DND-41 (cell line): ENCODE data around the gene MOV10L1.
"Not testable (repeated sequence)": the region's sequence is repeated elsewhere in the genome, so short reads cannot be mapped to it uniquely, and the experiment has no call there.

Source experiments
- ATAC-seq: fragments of 200-7000 bp; cut with Tn5 transposase; 3 replicates; pipeline ENCODE4 v1.9.1; 2021; ENCODE audit warnings: low read depth; ENCODE audit not compliant: insufficient read depth
- DNase-seq: peaks from one replicate; pipeline ENCODE4 v3.0.0-alpha.2; 2020
- H2AFZ ChIP-seq: 2 replicates; pipeline ENCODE4 v1.6.0; 2012; ENCODE audit warnings: low read depth, low read length
- H3K27ac ChIP-seq: 2 replicates; pipeline ENCODE4 v1.5.1; 2012; ENCODE audit warnings: low read length, inconsistent platforms
- H3K27me3 ChIP-seq: fragments of 200-600 bp; sonication (generic); 2 replicates; pipeline ENCODE4 v1.6.0; 2012; ENCODE audit warnings: low read length, mild to moderate bottlenecking, inconsistent platforms; ENCODE audit not compliant: insufficient read depth, poor library complexity
- H3K36me3 ChIP-seq: 2 replicates; pipeline ENCODE4 v1.5.1; 2012; ENCODE audit warnings: low read length, inconsistent platforms; ENCODE audit not compliant: insufficient read depth
- H3K4me1 ChIP-seq: 2 replicates; pipeline ENCODE4 v1.5.1; 2012; ENCODE audit warnings: mild to moderate bottlenecking, low read length; ENCODE audit not compliant: insufficient read depth
- H3K4me2 ChIP-seq: 2 replicates; pipeline ENCODE4 v1.6.0; 2012; ENCODE audit warnings: mild to moderate bottlenecking, moderate library complexity, low read length, inconsistent platforms; ENCODE audit not compliant: insufficient read depth
- H3K4me3 ChIP-seq, 2 experiments: fragments of 200-600 bp in 1 of 2; shearing (Covaris generic) in 1 of 2; 2 replicates each; pipeline ENCODE4 v1.5.1; 2012 to 2016; ENCODE audit warnings: inconsistent platforms in 2 of 2, low read length in 2 of 2, mild to moderate bottlenecking in 2 of 2, low read depth in 1 of 2, moderate library complexity in 1 of 2
- H3K79me2 ChIP-seq: 2 replicates; pipeline ENCODE4 v1.6.0; 2012; ENCODE audit warnings: low read length, inconsistent platforms; ENCODE audit not compliant: insufficient read depth
- H3K9ac ChIP-seq: 2 replicates; pipeline ENCODE4 v1.6.0; 2012; ENCODE audit warnings: low read depth, mild to moderate bottlenecking, inconsistent platforms, low read length, moderate library complexity
- H3K9me3 ChIP-seq: 2 replicates; pipeline ENCODE4 v1.5.1; 2012; ENCODE audit warnings: low read length, moderate library complexity, mild to moderate bottlenecking, inconsistent platforms; ENCODE audit not compliant: insufficient read depth, severe bottlenecking
- H4K20me1 ChIP-seq: 2 replicates; pipeline ENCODE4 v1.6.0; 2012; ENCODE audit warnings: low read length; ENCODE audit not compliant: insufficient read depth
- CTCF ChIP-seq: IDR thresholded peaks from 2 replicates; pipeline ENCODE4 v1.5.1; 2012; ENCODE audit warnings: borderline replicate concordance, low read length, moderate library complexity, mild to moderate bottlenecking; ENCODE audit not compliant: poor library complexity, severe bottlenecking; ENCODE audit errors: extremely low read depth
- EZH2 ChIP-seq: IDR thresholded peaks from 3 replicates; pipeline ENCODE4 v1.6.1; 2012; ENCODE audit warnings: borderline replicate concordance, low read depth, mild to moderate bottlenecking, moderate library complexity, low read length, inconsistent platforms; ENCODE audit not compliant: severe bottlenecking

MOV10L1 gene

GRCh38 chr22:50162391-50162956 is 72.7 kb downstream of the MOV10L1 start:
- no peaks in the 10 kb centered on the region for H3K9me3 ChIP-seq
- TF ChIP-seq CTCF (no peak), EZH2 (no peak)
- H3K79me2 ChIP-seq = no peaks in the 10 kb centered on the region
- no peaks in the 10 kb centered on the region for H3K36me3 ChIP-seq
- ATAC-seq = no peak
- DNase-seq = no peak
- H3K4me3 ChIP-seq = no peak overlapping the region
- no peak overlapping the region for H3K27ac ChIP-seq
- peaks cover 9% of the 10 kb centered on the region for H3K27me3 ChIP-seq
- no peak overlapping the region for H2AFZ ChIP-seq
- 0 out of 2 replicates have a peak, but pooled peaks cover 3% of the 10 kb centered on the region for H4K20me1 ChIP-seq
- H3K4me2 ChIP-seq = no peak overlapping the region
- no peaks in the 10 kb centered on the region for H3K4me1 ChIP-seq
- no peak overlapping the region for H3K9ac ChIP-seq

GRCh38 chr22:50165436-50166123 is 75.8 kb downstream of the MOV10L1 start:
- no peak overlapping the region for H3K4me3 ChIP-seq
- no peak for ATAC-seq

GRCh38 chr22:50167689-50168489 is 78.1 kb downstream of the MOV10L1 start:
- H3K27me3 ChIP-seq = no peaks in the 10 kb centered on the region

More at GRCh38 chr22:50165436-50166123, 75.8 kb downstream of the MOV10L1 start:
- H3K4me2 ChIP-seq = no peak overlapping the region
- H4K20me1 ChIP-seq = no peaks in the 10 kb centered on the region
- H3K36me3 ChIP-seq = no peaks in the 10 kb centered on the region
- no peak overlapping the region for H2AFZ ChIP-seq
- no peaks in the 10 kb centered on the region for H3K9me3 ChIP-seq
- no peaks in the 10 kb centered on the region for H3K79me2 ChIP-seq
- H3K4me1 ChIP-seq = no peaks in the 10 kb centered on the region
- H3K27ac ChIP-seq = no peak overlapping the region
- TF ChIP-seq CTCF (no peak), EZH2 (no peak)
- no peaks in the 10 kb centered on the region for H3K27me3 ChIP-seq
- no peak overlapping the region for H3K9ac ChIP-seq
- no peak for DNase-seq

GRCh38 chr22:50168490-50169180 is 78.8 kb downstream of the MOV10L1 start:
- not testable (repeated sequence) for ATAC-seq, H3K9ac ChIP-seq, DNase-seq, H3K9me3 ChIP-seq, H3K4me1 ChIP-seq, H3K27ac ChIP-seq, H3K4me3 ChIP-seq, H3K36me3 ChIP-seq, H2AFZ ChIP-seq, H3K4me2 ChIP-seq, H4K20me1 ChIP-seq, H3K79me2 ChIP-seq, H3K27me3 ChIP-seq

More at GRCh38 chr22:50167689-50168489, 78.1 kb downstream of the MOV10L1 start:
- Histone ChIP-seq H3K4me1 (no peaks in the 10 kb centered on the region), H3K4me2 (no peak overlapping the region), H3K79me2 (no peaks in the 10 kb centered on the region), H3K9ac (no peak overlapping the region), H3K27ac (no peak overlapping the region), H3K4me3 (no peak overlapping the region), H3K9me3 (no peaks in the 10 kb centered on the region), H2AFZ (no peak overlapping the region), H3K36me3 (no peaks in the 10 kb centered on the region), H4K20me1 (no peaks in the 10 kb centered on the region)
- DNase-seq = no peak
- TF ChIP-seq CTCF (no peak), EZH2 (no peak)
- ATAC-seq = no peak
